DOHH2 (cell line): Measurements from ENCODE around the gene SH2D2A.

ENCODE experiments used
- CTCF ChIP-seq: fragments of 200-600 bp; sonication (generic); IDR thresholded peaks from one replicate; pipeline ENCODE4 v1.5.1; 2014; ENCODE audit warnings: antibody characterized with exemption, mild to moderate bottlenecking, low read depth, low read length; ENCODE audit not compliant: poor library complexity, severe bottlenecking
- EZH2phosphoT487 ChIP-seq: fragments of 200-600 bp; sonication (generic); IDR thresholded peaks from 2 replicates; pipeline ENCODE4 v1.6.1; 2017; ENCODE audit warnings: borderline replicate concordance, mild to moderate bottlenecking, antibody characterized with exemption, low read length, moderate library complexity, mixed read lengths

GRCh38 chr1:156768610-156769295 is 47.9 kb downstream of the SH2D2A start:
- TF ChIP-seq CTCF: no peak
- no peak for TF ChIP-seq EZH2phosphoT487
